GM23248 (cell line): Measurements from ENCODE around the gene ARHGDIB.

Source experiments
- EZH2 ChIP-seq: fragments of 200-600 bp; sonication (generic); IDR thresholded peaks from 2 replicates; pipeline ENCODE4 v1.6.1; 2018; ENCODE audit warnings: antibody characterized with exemption, mild to moderate bottlenecking; ENCODE audit not compliant: insufficient read depth, poor library complexity, severe bottlenecking
- EZH2phosphoT487 ChIP-seq: fragments of 200-600 bp; sonication (generic); IDR thresholded peaks from 2 replicates; pipeline ENCODE4 v1.6.1; 2018; ENCODE audit warnings: antibody characterized with exemption, moderate library complexity, mild to moderate bottlenecking, low read depth; ENCODE audit not compliant: insufficient read depth

GRCh38 chr12:14963520-14963919 is 2.1 kb upstream of the ARHGDIB start:
- TF ChIP-seq EZH2 (no peak), EZH2phosphoT487 (no peak)
